ENCODE measurements around the gene NPC1.
"Not testable (repeated sequence)": the region's sequence is repeated elsewhere in the genome, so short reads cannot be mapped to it uniquely, and the experiment has no call there.

The NPC1 gene

DNA sequence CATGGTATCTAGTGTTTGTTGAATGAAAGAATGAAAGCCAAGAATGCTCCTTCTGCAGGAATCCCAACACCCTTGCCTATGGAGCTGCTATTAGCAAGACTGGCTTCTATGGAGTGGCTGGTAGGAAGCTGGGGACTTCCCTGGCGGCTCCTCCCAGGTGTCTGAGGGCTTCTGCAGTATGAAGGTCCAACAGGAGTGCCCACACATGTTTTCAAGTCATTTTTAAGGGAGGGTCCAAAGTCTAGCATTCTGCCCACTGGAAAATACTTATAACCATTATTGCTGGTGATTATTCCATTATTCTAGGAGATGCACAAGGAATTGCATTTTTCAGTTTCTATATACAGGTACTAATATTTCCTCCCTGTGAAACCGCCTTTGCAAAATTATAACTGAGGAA, 21.9 kb upstream of the NPC1 start:
- DNase-seq, result no peak

DNA sequence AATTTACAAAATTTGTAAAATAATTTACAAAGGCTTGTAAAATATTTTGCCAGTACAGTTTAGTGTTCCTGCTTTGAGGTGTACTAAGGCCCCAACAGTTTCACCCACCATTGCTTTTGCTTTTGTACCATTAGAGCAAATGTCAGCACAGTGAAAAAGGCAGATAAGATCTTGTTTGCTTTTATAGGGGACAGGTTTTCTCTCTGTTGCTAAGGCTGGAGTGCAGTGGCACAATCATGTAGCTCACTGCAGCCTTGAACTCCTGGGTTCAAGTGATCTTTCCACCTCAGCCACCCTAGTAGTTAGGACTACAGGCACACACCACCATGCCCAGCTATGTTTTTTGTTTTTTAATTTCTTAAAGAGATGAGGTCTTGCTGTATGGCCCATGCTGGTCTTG, 19.6 kb upstream of the NPC1 start:
- DNase-seq, result no peak

DNA sequence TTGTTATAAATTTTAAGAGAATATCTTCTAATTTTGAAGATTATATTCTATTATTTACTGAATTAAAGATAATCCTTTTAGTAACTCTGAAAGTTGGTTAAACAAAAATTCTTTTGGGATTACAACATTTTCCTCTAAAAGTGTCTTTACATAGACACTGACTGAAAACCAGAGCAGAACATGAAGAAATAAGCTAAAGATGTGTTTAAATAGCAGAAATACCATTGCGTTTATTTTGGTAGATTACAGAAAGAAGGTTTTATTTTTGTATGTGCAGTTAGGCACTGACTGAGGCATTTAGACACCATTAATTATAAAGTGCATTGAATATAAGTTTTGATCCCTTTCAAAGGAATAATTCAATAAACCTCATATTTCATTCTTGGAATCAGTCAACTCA, 13.5 kb upstream of the NPC1 start:
- no peak for DNase-seq

DNA sequence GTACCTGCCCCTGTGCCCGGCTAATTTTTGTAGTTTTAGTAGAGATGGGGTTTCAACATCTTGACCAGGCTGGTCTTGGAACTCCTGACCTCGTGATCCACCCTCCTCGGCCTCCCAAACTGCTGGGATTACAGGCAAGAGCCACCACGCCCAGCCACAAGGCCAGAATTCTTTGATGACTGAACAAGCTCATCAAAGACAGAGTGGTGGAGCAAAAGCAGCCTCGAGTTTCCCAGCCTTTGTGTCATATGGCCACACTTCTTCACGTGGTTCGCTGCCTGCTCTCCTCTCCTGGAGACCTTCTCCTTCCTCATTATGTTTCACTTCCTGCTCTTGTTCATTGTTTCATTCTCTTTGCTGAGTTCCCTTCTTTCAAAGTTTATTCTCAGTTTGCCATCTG, 9.9 kb upstream of the NPC1 start:
- DNase-seq, result no peak

DNA sequence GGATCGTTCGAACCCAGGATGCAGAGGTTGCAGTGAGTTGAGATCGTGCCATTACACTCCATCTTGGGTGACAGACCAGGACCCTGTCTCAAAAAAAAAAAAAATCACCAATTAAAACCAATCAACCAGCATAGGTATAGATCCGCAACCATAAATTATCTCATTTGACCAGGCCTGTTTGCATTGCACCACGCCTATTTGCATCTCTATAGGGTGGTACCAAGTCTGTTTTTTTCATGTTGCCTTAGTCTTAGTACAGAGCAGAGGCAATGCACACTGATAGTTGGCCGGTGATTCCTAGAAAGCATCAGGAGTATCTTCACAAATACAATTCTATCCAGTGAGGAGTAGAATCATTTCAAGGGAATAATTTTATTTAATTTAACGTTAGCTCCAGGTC, 9.3 kb upstream of the NPC1 start:
- no peak for DNase-seq

DNA sequence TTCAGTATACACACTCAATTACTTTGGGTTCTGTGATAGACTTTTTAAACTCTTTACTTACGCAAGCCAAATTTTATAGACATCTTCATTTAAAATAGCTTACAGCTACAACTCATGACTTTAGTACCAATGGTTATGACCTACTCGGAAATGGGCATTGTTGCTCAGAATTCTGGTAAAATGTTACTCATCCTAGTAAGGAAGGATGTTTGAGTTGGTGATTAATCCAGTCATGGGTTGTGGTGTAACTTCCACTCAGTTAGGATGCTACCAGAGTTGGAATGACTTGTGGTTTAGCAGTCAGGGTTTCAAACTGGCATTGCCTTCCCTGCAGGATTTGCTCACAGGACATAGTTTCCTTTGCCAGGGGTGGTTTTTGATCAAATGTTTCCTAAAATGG, 7.4 kb upstream of the NPC1 start:
- DNase-seq, result no peak

DNA sequence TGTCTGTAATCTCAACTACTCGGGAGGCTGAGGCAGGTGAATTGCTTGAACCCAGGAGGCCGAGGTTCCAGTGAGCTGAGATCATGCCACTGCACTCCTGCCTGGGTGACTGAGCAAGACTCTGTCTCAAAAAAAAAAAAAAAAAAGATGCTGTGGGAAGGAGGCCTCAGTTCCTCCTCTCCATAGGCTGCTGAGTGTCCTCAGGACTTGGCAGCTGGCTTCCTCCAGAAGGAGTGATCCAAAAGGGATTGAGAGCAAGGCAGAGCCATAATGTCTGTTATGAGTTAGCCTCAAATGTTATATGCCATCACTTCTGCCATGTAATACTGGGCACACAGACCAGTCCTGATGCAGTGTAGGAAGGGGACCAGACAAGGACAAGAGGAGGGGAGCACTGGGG, 6.6 kb upstream of the NPC1 start:
- no peak for DNase-seq

DNA sequence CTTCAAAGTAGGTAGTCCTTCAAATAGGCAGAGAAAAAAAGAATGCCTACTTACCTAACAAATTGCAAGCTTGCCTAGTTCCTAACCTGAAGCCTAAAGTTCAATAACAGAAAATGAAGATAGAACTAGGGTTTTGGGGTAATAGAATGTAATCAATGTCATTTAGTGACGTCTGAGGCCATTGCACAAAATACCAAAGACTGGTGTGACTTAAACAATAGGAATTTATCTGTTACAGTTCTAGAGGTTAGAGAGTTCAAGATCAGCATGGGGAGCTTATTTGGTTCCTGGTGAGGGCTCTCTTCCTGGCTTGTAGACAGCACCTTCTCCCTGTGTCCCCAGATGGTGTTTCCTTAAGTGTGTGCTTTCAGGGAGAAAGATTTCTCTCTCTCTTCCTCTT, 4.7 kb upstream of the NPC1 start:
- no peak for DNase-seq

DNA sequence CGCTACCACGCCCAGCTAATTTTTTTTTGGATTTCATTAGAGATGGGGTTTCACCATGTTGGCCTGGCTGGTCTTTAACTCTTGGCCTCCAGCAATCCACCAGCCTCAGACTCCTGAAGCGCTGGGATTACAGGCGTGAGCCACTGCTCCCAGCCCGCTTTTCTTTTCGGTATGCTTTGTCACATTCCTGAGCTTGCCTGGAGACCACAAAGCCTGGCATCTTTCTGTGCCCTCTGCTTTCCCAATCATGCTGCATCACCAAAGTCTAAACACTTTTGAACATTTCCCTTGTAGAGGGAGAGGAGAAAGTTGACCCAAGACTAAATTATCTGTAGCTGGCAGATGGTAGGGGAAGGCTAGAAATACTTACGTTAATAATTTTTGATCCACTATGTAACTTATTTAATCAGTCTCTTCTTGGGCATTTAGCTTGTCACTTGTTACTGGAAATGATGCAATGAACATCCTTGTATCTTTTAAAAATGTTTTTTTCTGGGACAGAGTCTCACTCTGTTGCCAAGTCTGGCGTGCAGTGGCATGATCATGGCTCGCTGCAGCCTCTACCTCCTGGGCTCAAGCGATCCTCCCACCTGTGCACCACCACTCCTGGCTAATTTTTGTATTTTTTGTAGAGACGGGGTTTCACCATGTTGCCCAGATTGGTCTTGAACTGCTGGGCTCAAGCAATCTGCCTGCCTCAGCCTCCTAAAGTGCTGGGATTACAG, 2.7 kb upstream of the NPC1 start:
- no peak for DNase-seq

DNA sequence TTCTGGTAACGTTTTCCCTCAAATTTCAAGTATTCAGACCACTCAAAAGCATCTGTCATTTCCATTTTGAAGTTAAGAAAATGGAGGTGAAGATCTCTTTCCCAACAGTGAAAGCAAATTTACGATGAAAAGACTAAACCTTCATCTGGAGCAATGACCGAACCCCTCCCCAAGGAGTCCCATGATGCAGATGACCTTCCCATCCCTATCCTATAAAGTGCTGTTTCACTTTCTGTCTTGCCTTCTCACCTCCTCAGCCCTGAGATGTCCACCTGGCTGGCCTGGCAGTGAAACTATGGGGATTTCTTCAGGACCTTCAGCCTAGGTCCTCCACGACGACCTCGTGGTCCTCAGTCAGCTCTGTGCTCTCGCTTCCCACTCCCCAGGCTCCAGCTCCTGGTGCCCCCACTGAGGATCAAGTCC, 925 bp upstream of the NPC1 start:
- DNase-seq, result no peak

DNA sequence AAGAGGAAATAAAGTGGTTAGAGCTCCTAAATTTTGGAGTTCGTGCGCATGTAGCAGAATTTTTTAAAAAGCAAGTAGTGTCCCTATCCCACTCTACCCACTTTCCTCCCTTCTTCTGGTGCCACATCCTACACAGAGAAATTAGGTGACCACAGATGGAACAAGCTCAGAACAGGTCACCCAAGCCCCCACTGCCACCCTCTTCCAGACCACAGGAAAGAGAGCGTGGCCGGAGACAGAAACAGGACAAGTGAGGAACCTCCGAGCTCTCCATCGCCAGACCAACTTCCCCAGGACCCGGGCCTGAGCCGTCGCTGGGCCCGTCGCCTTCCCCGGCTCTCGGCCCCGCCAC, 433 bp downstream of the NPC1 start:
- DNase-seq, result no peak

DNA sequence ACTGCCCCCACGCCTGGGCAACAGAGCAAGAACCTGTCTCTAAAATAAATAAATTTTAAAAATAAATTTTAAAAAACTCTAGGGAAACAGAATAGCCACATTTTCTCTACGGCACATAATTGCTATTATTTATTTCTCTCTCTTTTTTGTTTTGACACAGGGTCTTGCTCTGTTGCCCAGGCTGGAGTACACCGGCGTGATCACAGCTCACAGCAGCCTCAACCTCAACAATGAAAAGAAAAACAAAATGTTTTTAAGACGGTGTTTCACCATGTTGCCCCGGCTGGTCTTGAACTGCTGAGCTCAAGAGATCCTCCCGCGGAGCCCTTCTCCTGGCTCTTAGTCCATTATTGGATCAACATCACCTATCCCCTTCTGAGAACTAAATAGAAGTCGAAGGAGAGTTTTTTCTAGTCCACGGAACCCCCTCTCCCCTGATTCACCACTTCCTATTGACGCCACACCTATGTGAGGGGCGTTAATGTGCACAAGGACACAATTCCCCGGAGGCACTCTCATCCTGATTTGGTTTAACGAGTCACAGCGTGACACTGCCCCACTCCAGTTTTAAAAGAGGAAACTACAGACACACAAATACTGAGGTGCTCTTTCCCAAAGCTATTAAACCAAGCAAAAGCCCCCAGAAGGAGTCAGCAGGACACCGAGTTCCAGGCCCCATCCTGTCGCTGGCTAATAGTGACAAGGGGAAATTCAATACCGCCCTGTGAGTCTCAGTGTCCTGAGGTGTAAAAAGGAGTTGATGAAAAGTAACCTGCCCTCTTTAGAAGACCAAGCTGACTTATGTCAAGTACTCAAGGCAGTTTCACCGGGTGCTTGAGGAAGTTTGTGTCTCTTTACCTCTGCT, 1.1 kb downstream of the NPC1 start:
- no peak for DNase-seq

DNA sequence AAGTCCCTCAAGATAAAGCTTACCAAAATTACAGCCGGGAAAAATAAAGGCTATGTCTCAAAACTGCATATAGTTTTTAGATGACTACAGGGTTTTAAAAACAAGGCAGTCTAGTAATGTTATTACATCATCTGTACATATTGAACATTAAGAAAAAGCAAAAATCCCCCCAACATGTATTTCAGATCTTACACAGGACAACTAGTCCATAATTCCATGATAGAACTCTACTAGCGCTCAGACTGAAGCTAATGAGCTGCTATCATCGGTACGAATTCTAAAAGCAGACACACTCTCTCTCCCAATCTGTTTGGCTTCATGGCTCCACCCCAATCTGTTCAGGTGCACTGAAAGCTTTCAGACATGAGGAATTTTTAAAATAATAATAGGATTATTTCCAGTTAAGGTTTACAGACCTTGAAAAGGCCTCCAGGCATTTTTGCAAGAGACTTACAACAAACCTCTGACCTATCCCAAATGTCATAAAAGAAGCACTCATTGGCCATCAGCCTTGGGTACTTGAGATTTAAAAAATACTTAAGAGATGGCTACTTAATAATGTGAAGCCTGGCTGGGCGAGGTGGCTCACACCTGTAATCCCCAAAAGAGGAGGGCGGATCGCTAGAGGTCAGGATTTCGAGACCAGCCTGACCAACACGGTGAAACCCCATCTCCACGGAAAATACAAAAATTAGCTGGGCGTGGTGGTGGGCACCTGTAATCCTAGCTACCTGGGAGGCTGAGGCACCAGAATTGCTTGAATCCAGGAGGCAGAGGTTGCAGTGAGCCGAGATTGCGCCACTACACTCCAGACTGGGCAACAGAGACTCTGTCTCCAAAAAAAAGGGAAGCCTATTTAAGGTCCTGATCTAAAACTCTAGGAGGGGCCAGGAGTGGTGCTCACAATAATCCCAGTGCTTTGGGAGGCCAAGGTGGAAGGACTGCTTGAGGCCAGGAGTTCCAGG, 2.0 kb downstream of the NPC1 start:
- DNase-seq, result no peak

DNA sequence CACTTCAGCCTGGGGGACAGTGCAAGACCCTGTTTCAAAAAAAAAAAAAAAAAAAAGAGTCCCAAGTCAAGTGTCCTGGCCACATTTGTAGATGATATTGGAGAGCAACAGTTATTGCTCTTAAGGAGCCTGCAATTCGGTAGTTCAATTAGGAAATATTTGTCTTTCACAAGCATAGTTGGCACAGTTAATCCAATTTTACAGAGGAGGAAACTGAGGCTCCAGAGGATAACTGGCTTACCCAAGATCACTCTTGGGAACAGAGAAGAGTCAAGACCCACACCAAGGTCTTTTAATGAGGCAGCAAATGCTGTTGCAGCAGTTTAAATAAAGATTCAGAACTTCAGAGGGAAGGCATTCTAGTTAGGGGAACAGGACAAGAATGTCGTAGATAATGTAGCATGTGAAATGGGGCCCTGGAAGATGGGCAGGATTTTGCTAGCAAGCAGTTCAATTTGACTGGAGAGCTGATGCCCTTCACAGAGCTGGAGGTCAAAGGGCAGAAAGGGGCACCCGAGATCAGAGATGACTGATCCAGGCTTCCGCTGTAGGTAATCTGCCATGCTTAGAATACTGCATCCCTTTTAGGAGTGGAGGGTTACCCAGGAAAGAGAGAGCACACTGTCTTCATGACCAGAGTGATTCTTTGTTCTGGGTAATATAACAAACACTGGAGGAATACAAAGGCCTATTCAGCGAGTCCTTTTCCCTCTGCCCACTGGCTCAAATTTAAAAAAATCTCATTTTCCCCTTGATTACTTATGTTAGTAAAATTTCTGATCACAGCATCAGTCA, 3.0 kb downstream of the NPC1 start:
- no peak for DNase-seq

DNA sequence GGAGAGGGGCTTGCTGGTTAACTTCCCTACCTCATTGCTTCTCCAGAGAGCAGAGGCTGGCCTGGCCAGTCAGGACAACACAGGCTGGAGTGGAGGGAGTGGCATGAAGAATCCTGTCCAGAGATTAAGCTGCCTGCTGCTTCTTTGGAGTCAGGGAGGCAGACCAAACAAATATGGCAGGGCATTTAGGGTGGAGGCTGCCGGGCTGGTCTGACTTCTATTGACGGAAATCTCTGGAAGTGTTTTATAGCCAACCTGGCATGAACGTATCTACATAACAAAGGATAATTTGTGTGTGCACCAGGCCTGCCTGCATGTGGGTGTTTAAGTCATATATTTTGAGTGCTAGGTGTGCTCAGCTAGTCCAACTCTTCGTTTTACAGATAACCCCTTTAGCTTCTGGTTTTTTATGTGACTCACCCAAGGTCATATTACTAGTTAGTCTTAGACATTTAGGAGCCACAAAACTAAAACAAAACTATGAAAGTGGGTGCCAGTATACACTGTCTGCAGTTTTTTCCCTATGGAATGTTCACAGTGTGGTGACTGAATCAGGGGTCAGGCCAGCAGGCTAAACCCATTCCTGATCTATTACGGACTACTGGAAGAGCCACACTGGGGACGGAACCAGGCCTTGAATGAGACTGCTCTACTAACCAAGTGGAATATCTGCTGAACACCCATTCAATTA, 5.5 kb downstream of the NPC1 start:
- DNase-seq, result no peak

DNA sequence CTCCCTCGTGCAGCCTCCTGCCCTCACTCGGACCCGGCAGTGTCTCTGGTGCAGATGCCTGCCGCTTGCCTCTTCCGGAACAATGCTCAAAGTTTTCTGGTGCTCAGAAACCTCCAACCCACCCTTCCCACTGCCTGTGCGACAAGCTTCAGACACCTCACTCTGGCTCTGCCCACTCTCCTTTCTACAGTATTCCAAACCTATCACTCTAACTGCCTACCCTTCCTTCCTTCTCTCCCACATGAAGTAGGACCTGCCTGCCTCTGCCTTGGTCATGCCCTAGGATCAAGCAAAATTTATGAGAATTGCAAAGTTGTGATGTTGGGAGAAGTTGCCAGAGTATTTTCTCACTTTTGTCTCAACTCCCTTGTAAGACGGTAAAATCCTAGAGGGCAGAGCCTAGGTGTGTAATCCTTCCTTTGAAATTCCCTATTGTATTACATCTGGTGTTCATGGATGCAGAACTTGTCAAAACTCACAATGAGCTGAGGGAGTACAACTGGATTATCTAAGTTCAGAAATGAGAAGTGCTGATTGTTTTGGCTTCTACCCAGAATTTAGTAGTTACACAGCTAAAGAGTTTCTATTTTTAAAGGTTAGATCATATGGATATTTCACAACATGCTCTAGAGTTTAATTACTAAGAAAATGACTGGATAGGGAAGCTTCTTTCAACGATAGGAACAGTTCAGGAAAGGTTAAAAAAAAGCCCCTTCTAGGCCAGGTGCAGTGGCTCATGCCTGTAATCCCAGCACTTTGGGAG, 7.2 kb downstream of the NPC1 start:
- no peak for DNase-seq

DNA sequence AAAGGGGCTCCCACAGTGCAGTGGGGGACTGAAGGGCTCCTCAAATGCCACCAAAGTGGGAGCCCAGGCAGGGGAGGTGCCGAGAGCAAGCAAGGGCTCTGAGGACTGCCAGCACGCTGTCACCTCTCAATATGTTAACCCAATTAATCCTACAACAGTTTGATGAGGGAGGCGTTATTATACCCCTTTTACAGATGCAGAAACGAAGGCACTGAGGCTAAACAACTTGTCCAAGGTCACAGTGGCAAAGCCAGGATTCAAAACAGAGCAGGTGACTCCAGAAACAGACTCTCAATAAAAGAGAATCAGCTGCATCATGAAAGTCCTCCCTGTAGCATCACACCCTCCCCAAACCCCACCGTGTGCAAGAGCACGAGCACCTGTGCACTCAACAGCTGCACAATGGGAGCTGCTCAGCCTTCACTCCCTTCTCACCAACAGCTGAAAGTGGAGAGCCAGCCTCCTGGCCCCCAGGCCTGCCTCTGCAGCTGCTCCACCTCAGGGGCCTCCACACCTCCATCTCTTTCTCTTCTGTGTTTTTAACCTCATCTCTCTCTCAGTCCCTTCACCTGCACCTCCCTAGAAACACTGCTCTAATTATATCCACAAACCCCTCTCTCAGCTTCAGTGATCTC, 8.1 kb downstream of the NPC1 start:
- DNase-seq, result no peak

DNA sequence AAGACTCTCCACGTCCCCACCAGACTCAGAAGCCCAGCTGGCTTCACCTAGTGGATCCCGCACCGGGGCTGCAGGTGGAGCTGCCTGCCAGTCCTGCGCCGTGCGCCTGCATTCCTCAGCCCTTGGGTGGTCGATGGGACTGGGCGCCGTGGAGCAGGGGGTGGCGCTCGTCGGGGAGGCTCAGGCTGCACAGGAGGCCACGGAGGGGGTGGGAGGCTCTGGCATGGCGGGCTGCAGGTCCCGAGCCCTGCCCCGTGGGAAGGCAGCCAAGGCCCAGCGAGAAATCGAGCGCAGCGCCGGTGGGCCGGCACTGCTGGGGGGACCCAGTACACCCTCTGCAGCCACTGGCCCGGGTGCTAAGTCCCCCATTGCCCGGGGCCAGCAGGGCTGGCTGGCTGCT, 8.8 kb downstream of the NPC1 start:
- DNase-seq, result not testable (repeated sequence)

DNA sequence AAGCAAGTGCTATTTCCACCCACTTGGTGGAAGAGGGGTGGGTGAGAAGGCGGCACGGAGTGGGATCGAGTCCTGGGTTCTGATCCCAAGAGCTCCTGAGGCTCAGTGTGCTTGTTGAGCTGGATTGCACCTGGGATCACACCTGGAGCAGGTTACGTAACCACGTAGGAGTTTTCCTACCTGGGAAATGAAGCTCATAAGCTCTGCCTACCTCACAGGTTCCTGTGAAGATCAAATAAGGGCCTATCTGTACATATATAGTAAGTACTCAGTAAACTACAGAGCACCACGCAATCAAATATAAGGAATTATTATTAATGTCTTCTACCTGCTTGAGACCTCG, 11.0 kb downstream of the NPC1 start:
- DNase-seq, result no peak

DNA sequence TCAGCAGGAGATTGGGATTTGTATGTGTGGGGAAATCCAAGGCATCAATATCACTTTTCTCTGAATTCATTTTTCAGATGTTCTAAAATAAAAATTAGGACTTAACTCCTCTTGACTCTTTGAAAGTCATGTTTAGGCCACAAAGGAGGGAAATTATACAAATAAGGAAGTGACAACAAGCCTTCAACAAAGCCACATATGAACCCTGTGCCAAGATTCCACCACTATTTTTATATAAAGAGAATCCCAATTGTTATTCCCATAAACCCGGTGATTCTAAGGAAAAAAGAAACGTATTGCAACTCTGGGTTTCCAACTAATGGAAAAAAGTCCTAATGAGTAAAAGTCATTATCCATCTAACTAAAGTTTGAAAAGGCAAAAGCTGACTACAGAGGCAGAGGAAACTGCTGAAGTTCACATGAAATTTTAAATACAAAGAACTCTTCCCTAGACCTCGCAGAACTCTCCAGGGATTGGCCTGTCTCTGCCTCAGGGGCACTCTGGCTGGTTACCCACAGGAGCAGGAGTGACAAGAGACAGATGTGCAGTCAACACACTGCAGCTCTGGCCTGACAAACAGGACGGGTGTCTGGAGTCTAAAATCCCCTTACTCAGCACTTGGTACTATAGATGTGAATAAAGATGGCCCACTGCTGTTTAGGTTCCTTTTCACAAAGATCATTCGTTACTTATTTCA, 11.5 kb downstream of the NPC1 start:
- no peak for DNase-seq
